HG03066 (cell line): Measurements from ENCODE around the gene CD4.
A peak's percentile ranks its signal among the peaks of the same experiment; 100 is the strongest.

Experiments
- ATAC-seq: cut with Tn5 transposase; IDR thresholded peaks from one replicate; pipeline ENCODE4 v1.9.1; 2021; ENCODE audit warnings: low read depth; ENCODE audit not compliant: unreplicated experiment

The CD4 gene

DNA sequence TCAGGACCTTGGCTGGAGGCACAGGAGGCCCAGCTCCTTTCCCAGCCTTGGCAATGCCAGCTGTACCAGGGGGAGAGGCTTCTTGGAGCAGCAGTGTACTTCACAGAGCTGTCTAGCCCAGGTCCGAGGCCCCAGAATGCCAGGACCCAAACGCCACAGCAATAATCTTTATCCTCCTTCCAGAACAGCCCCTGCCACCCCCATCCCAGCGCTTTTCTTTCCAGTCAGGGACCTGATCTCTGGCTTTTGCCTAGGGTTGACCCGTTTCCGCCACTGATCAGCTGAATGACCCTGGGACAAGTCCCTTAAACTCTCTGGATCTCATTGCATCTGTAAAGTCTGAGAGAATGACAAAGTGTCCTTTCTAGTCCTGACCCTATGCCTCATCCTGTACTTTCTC, 11.9 kb upstream of the CD4 start:
- ATAC-seq = no peak

DNA sequence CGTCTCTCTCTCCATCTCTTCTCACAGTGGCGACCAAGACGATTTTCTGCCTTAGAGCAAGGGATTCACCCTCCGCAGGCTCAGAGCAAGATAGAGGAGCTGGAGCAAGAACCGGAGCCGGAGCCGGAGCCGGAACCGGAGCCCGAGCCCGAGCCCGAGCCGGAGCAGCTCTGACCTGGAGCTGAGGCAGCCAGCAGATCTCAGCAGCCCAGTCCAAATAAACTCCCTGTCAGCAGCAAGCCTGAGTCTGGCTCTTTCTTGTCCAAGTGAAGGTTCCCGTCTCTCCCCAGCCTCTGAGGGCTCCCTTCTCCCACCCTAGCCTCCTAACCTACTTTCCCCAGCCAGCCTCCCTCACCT, 11.1 kb upstream of the CD4 start:
- ATAC-seq = no peak

DNA sequence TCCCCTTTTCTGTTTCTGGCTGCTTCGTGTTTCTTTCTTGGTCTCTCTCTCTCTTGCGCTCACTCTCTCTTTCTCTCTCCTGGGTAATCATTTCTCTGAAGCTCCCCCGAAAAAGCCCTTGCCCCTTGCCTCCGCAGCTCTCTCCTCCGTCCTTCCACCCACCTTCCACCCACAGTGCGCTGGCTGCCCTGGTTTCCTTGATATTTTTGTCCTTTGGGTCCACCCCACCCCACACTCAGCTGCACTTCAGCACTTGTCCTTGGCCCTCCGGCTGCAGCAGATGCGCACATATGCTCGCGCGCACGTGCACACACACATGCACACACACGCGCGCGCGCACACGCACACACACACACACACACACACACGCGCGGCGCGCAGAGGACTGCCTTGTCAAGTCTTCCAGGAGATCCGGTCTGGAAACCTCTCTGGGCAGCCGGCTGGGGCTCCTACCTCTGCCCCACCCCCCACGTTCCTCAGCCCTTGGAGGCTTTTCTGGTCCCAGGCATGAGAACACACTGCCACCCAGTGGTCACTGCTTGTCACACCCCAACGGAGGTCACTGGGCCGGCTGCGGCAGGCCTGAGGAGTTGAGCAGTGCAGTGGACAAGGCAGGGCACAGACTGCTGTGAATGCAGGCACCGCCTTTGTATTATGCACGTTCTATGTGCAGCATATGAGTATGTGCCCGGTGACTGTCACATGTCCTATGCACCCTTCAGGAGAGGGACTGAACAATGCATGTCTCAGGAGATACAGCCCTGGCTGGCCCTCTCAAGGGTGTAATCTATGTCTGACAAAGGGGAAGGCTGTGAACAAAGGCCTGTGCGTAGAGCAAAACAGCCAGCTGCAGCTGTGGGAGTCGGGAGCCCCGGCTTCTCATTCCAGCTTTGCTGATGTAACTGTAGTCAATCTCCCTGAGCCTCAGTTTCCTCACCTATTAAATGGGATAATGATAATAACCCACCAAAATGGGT, 10.5 kb upstream of the CD4 start:
- peak; percentile 86 for ATAC-seq

DNA sequence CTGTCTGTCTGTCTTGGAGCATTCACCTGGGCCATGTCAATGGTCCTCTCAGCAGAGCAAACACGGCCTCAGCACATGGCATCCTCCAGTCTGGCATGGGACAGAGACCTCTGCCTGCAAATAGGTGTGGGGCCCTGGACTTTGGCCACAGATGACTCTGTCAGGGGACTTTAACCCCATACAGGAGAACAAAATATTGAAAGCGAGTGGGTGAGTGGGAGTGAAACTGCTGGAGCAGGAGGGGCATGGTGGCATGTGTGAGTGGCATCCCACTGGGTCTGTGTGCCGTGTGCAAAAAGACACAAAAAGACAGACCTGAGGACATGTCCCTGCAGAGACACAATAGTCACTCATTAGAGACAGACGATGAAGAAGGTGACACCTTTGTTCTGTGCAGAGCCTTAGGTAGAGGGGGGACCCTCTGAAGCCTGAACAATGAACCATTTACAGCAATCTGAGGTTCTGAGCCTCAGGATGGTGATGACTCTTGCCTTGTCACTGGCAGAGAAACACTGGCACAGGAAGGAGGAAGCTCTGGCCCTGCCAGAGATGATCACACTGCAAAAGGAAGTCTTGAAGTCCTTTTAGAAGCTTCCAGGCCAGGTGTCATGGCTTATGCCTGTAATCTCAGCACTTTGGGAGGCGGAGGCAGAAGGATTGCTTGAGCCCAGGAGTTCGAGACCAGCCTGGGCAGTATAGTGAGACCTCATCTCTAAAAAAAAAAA, 9.5 kb upstream of the CD4 start:
- ATAC-seq = no peak

DNA sequence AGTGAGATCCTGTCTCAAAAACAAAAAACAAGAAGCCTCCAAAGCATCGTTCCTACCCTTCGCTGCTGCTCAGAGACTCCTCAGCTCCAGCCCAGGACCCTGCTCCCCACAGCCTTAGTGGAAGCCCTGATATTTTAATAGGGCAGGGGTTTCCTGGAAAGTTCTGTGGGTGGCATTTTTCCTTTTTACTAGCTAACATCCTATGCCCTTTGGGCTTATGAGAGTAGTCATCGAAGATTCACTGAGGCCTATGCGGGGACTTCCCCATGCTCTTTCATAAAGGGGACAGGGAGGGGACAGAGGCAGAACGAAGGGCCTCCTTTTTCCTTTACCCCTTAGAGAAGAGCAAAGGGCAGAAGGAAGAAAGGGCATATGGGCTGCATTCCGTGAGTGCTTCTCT, 8.8 kb upstream of the CD4 start:
- ATAC-seq = no peak

DNA sequence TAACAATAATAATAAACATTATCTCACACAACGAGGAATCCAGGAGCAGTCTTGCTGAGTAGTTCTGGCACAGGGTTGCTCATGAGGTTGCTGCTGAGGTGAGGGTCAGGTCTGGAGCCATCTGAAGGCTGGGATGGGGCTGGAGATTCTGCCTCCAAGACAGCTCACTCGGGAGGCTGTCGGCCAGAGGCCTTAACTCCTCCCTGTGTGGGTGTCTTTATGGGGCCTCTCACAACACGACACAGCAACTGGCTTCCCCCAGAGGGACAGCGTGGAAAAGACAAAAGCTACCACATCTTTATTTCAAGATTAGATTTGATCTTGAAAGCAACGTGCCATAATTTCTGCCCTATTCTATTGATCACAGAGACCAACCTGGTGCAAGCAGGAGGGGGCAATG, 7.2 kb upstream of the CD4 start:
- no peak for ATAC-seq

DNA sequence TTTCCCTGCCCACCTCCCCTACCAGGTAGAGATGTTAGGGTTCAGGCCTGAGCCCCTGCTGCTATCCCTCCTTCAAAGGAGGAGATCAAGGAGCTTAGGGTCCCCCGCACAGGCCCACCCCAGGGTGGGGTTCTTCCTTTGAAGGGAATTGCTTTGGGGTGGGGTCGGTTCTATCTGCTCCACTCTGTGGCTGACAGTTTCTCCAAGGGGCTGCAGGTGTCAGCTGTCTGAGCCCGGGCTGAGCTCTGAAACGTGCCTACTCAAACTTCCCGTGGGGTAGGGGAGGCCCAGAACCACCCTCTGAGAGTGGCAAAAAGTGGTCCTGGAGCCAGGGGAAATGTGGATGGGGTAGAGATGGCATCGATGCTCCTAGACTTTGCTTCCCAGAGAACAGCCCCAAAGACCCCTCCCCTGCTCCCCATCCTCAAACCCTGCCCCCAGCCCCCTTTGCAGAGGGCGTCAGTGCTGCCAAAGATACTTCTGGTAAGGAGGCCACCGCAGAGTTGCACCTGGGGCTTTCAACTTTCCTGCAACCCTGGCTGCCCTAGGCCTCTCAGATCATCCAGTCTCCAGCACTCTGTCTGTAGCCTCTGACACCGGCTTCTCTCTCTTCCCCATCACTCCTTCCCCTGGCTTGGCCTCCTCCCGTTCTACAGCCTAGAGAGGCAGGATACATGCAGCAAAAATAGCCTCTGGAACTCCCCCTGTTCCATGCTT, 6.3 kb upstream of the CD4 start:
- ATAC-seq = no peak

DNA sequence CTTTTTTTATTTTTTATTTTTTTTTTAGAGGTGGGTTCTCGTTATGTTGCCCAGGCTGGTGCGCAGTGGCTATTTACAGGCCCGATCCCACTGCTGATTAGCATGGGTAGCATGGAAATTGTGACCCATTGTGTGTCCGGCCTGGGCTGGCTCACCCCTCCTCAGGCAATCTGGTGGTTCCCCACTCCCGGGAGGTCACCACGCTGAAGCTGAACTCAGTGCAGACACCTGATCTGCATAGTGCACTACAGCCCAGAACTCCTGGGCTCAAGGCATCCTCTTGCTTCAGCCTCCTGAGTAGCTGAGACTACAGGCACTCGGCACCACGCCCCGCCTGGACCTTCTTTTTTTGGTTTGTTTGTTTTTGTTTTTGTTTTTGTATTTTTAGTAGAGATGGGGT, 5.5 kb upstream of the CD4 start:
- ATAC-seq = no peak

DNA sequence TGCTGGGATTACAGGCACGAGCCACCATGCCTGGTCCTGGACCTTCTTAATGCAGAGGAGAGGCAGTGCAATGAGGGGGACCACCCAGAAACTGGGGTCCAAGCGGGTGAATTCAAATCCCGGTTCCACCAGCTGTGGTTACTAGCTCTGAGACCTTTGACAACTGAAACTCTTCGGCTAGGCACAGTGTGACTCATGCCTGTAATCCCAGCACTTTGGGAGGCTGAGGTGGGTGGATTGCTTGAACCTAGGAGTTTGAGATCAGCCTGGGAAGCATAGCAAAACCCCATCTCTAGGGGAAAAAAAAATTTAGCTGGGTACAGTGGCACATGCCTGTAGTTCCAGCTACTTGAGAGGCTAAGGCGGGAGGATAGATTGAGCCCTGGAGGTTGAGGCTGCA, 5.0 kb upstream of the CD4 start:
- ATAC-seq = no peak

DNA sequence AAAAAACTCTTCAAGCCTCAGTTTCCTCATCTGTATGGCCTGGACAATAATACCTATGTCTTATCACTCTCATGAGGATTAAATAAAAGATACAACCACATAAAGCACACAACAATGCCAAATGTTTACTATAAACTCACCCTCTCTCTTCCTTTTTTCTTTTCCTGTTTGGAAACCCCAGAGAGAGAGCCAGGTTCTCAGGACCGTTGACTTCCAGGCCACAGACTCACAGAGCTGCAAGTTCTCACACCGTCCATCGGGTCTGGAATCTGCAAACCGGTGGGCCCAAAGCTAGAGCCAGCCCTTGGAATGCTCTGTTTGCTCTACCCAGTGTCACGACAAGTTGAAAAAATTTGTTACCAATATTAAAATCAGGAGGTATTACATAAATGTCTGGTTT, 4.6 kb upstream of the CD4 start:
- ATAC-seq = no peak

DNA sequence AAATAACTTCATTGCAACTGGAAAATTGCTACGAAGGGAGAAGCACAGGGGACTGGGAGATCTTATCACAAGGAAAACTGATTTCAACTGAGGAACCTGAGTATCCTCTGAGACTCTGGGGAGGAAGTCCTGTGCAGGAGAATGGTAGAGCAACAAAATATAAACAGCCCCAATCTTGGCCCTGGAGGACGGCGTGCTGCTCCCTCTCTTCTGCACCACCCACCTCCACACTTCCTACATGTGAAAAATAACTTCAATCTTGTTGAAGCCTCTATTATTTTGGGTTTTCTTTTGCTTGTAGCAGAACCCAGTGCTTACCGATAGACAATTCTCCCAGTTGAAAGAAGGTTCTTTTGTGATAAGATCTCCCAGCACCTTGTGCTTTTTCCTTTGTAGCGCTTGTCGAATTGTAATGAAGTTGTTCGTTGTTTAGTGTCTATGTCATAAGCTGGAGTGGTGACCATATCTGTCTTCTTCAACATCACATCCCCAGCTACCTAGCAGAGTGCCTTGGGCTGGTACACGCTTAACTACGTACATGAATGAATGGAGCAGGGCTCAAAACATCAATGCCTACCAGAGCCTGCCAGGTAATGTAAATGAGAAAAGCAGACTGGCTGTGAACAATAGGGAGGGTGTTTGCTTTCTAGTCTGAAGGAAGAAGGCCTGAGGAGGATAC, 2.8 kb upstream of the CD4 start:
- ATAC-seq = no peak

DNA sequence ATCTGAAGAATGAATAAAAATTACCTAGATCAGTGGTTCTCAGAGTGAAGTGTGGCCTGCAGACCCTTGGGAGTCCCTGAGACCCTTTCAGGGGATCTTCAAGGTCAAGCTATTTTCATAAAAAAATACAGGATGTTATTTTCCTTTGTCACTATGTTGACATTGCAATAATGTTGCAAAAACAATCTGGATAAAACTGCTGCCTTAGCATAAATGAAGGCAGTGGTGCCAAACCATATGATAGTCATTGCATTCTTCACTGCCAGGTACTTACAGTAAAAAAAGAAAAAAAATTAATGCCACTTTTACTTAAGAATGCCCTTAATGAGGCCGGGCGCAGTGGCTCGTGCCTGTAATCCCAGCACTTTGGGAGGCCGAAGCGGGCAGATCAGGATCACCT, 2.0 kb upstream of the CD4 start:
- ATAC-seq = no peak

DNA sequence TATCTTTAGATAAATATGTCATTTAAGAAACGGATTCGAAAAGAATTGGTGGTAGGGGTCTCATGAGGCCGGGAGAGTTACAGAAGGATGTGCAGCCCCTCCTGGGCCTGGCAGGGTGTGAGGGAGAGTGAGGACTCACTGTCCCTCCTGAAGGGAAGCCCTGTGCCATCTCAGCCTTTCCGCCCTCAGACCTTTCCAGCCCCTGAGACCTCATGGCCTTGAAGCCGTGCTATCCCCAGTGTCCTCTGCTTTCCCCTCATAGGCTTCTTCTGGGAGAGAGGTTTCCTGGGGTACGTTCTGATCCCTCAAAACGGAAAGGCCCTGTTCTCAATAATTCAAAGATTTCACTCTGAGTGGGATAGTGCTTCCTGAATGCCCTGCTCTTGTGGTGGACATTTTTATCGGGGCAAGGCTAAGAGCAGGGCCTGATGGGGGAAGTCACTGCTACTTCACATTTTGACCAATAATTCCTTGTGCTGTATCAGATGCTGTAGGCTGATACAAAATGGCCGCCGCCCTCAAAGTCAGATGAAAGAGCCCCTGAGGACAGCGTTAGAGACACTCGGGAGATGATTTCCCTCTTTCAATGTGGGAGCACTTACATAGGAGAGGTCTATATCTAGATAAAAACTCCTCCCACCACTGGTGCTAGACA, 1.3 kb downstream of the CD4 start:
- no peak for ATAC-seq

DNA sequence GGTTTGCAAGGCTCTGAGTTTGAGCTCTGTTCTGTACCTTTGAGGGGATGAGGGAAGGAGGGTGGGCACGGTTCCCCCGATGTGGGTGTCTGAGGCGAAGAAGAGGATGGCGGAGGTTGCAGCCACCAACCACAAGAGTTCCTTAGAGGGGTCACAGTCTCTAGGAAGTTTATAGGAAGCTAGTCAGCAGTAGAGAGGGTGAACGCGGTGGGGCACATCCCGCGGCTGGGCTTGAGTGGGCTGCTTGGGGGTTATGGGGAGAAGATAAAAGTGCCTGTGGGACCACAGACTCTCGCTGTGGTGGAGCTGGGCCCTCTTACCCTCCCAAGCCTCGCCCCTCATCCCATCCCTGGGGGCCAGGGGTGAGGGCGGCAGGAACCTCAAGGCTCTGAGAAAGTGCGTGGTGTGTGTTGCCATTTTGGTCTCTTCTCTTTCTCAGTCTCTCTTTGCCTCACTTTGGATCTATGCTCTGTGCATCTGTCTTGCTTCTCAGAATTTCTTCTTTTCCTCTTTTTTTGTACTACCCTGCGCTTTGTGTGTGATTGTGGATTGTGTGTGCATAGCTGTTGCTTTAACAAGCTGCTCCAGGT, 2.7 kb downstream of the CD4 start:
- ATAC-seq = no peak

DNA sequence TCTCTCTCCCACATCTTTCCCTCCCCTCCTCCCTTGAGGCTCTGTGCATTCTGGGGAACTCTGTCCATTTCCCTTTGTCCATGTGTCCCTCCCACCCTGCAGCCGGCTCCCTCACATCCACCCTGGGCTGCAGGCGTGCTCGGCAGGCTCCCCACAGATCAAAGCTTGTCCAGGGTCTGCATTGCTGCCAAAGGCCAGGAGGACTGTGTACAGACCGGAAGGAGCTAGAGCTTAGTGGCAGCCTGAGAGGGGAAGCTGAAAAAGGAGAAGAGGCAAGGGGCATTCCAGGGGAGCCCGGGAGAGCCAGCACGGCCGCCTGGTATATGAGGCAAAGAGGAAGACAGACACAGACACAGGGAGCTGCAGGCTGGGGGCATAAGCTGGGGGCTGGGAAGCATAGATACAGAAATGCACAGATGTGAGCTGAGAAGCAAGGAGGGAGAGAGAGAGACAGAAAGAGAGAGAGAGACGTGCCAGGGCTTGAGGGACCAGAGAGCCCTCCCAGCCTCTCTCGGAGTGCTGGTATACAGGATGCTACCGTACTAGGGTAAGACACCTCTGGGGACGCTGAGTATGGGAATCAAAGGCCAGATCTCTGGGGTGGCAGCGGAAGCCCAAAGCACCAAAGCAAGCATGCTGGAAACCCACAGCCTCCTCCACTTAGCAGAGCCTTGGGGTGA, 3.3 kb downstream of the CD4 start:
- no peak for ATAC-seq

DNA sequence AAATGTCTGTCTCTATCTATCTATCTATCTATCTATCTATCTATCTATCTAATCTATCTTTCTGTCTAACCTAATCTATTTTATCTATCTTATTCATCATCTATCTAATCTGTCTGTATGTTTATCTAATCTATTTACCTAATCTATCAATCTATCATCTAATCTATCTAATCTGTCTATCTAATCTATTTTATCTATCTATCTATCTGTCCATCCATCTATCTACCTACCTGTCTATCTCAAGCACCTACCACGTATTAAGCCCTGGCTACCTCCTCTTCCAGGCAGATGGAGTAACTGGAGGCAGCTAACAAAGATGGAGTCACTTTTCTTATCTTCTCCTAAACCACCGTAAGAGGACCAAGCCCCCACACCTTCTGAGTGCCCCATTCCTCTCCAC, 5.8 kb downstream of the CD4 start:
- ATAC-seq = no peak

DNA sequence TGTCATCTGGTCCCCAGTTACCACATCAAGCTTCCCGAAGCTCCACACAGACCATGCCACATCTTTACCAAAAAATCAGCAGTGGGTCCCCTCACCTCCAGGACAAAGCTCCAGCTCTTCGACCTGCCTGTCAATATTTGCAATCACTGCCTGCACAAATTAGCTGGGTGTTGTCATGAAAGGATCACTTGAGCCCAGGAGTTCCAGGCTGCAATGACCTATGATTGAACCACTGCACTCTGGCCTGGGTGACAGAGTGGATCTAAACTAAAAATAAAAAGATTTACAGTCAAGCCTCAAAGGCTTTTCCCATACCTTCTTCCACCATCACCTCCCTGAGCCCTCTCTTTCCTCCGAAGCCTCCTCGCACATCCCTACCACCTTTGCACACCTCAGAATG, 7.2 kb downstream of the CD4 start:
- ATAC-seq = no peak

DNA sequence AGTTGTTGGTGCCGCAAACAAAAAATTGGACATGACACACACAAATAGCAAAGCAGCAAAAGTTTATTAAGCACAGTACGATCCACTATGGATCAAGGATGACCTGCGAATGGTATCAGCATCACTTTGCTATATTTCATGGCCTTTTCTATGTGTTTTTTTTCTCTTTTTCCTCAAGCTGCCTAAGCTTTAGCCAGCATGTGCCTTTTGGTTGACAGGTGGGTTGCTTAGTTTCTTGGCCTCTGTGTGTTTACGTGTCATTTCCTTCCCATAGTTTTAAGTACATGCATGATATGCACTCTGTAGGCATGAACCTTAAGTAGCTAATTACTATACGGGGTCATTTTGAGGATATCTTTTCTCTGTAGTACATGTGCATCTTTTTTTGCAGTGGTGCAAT, 9.8 kb downstream of the CD4 start:
- ATAC-seq = no peak

DNA sequence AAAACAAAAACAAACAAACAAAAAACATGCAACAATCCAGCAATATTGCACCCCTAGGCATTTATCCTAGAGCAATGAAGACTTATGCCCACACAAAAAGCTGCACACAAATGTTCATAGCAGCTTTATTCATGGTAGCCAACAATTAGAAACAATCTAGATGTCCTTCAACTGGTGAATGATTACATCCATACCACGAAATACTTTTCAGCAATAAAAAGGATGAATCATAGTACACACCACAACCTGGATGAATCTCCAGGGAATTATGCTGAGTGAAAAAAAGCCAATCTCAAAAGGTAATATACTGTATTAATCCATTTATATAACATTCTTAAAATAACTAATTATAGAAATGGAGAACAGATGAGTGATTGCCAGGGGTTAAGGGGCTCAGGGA, 17.8 kb downstream of the CD4 start:
- no peak for ATAC-seq
